Activated T-helper 1 cell treated with anti-CD3 and anti-CD28 coated beads, Interleukin-12 subunit alpha, Interleukin-12 subunit beta, Interleukin-2, Interleukin-4 antibody, amounts not matched to agents 30 ng/mL and 10 ng/mL and 1 ng/mL, durations not matched to agents 14 hours and 24 hours and 36 hours (primary cell): ENCODE measurements around the gene SLC1A7. TPM values are rescaled to one million over a fixed set of nuclear protein-coding genes. Genes with fewer than 3 reads are reported as not detected.

ENCODE experiments used
- DNase-seq: peaks from one replicate; pipeline ENCODE4 v3.0.0; 2021; ENCODE audit warnings: low spot score
- H3K27ac Mint-ChIP-seq: one replicate; pipeline ENCODE4 v1.8.0; 2021; ENCODE audit warnings: mild to moderate bottlenecking, mixed read lengths
- H3K27me3 Mint-ChIP-seq: one replicate; pipeline ENCODE4 v1.8.0; 2022; ENCODE audit warnings: mild to moderate bottlenecking, moderate library complexity, mixed read lengths; ENCODE audit not compliant: insufficient read depth
- H3K36me3 Mint-ChIP-seq: one replicate; pipeline ENCODE4 v1.8.0; 2021; ENCODE audit warnings: low read depth, mixed read lengths
- H3K4me1 Mint-ChIP-seq: one replicate; pipeline ENCODE4 v1.8.0; 2021; ENCODE audit warnings: low read depth, mixed read lengths
- H3K4me3 Mint-ChIP-seq: one replicate; pipeline ENCODE4 v1.8.0; 2021; ENCODE audit warnings: mild to moderate bottlenecking, moderate library complexity, mixed read lengths
- H3K9me3 Mint-ChIP-seq: one replicate; pipeline ENCODE4 v1.8.0; 2021; ENCODE audit warnings: mixed read lengths
- intact Hi-C: fragments of 100-400 bp; cut with micrococcal nuclease; formaldehyde crosslinking; loops from one replicate; pipeline ENCODE4 v1.15.1; 2024
- total RNA-seq: library from RNA; stranded (reverse); gene quantifications from 2 replicates; pipeline ENCODE4 v1.2.3, GENCODE V29; 2022

SLC1A7 gene
- total RNA-seq, 1 donor from 2014 or later = not detected

DNA sequence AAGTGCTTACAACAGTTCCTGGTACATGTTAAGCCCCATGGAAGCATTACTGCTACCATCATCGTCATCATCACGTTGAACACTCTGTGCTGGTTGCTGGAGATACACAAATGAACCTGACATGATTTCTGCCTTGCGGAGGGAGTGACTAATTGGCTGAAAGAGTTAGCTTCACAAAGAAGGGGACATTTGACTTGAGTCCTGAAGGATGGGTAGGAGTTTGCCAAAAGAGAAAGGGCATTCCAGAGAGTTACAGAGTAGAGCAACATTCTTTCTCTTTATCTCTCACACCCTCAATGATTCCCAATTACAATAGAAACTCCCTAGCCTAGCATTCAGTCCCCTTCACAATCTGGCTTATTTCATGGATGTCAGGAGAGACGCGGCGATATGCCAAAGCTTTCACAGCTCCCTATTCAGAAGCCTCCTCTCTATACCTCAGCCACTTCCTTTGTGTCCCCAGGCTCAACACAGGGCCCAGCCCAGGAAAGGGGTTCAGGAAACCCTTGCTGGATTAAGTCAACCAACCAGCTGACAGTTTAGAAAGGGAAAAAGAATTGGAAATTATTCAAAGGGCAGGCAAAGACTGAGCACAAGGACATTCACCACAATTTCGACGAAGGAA, 38.0 kb downstream of the SLC1A7 start:
- intact Hi-C loops = no loop called here
- H3K27me3 Mint-ChIP-seq = no peaks in the 10 kb centered on the region
- H3K36me3 Mint-ChIP-seq = no peaks in the 10 kb centered on the region
- H3K4me1 Mint-ChIP-seq = peaks cover 13% of the 10 kb centered on the region
- H3K9me3 Mint-ChIP-seq = no peaks in the 10 kb centered on the region
- no peak overlapping the region for H3K27ac Mint-ChIP-seq
- DNase-seq = no peak
- no peak overlapping the region for H3K4me3 Mint-ChIP-seq

DNA sequence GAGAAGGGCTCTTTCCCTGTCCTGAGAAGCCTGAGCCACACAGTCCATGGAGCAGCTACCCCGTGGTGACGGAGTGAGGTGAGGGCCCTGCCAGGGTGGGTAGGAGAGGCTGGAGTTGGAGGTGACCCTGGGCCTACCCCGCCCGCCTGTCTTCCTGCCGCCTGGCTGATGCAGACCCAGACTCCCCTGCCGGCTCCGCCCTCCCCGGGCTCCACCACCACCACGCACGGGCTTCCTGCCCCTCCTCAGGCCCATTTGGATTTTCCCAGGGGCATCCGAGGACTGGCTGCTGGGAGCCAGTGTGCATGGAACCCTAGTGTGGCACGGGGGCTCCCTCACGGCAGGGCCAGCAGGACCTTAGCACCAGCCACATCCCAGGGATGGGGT, 47.9 kb downstream of the SLC1A7 start:
- intact Hi-C loops = no loop called here
- Mint-ChIP-seq H3K27ac (no peak overlapping the region), H3K4me3 (no peak overlapping the region), H3K9me3 (no peaks in the 10 kb centered on the region), H3K36me3 (no peaks in the 10 kb centered on the region), H3K27me3 (peaks cover 2% of the 10 kb centered on the region), H3K4me1 (no peaks in the 10 kb centered on the region)
- DNase-seq = no peak

DNA sequence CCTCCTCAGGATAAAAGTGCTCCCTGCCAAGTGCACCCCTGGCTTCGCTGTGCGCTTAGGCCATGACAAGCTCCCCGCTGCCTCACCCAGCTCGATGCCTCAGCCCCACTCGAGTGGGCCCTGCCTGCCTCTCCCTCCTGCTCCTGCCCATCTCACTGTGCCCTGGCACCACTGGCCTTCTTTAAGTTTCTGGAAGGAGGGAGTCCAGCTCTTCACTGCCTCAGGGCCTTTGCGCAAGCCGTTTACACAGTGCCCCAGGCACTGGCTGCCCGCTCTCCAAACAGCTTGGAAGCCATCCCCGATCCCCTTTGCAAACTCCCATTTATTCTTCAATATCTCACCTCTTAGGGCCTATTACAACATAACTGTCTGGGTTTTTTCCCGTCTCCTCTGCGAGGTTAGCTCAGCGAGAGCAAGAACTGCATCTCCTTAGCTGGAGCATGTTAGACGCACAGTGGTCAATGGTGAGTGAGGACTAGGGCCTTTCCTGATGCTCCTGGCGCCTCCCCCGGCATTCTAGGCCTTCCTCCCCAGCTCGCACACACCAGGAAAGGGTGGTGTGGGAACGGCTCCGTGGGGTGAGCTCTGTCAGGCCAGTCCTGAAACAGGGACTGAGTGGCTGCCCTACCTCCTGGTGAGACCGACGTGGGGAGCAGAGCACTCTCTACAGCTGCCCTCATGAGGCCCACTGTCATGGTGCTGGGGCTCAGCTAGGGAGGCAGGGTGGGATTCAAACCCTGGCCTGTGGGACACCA, 48.5 kb downstream of the SLC1A7 start:
- intact Hi-C loops = no loop called here
- Mint-ChIP-seq H3K36me3 (no peaks in the 10 kb centered on the region), H3K9me3 (no peaks in the 10 kb centered on the region), H3K27ac (no peak overlapping the region), H3K27me3 (peaks cover 2% of the 10 kb centered on the region), H3K4me1 (no peaks in the 10 kb centered on the region), H3K4me3 (no peak overlapping the region)
- DNase-seq = no peak

DNA sequence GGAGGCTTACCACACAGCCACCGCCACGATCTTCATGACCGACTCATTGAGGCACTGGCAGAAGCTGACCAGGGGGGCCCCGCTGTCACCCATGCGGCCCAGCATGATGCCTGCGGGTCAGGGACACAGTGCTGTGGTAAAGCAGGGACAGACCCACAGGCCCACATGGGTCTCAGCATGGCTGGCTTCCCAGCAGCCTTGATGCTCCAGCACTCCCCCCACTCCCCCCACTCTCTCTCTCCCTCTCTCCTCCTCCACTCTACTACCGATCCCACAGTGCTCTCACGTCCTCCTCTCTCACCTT, 49.0 kb downstream of the SLC1A7 start:
- no peak overlapping the region for H3K4me3 Mint-ChIP-seq
- intact Hi-C loops = no loop called here
- H3K27me3 Mint-ChIP-seq = peaks cover 2% of the 10 kb centered on the region
- H3K4me1 Mint-ChIP-seq = no peaks in the 10 kb centered on the region
- H3K36me3 Mint-ChIP-seq = no peaks in the 10 kb centered on the region
- no peak for DNase-seq
- no peak overlapping the region for H3K27ac Mint-ChIP-seq
- no peaks in the 10 kb centered on the region for H3K9me3 Mint-ChIP-seq

DNA sequence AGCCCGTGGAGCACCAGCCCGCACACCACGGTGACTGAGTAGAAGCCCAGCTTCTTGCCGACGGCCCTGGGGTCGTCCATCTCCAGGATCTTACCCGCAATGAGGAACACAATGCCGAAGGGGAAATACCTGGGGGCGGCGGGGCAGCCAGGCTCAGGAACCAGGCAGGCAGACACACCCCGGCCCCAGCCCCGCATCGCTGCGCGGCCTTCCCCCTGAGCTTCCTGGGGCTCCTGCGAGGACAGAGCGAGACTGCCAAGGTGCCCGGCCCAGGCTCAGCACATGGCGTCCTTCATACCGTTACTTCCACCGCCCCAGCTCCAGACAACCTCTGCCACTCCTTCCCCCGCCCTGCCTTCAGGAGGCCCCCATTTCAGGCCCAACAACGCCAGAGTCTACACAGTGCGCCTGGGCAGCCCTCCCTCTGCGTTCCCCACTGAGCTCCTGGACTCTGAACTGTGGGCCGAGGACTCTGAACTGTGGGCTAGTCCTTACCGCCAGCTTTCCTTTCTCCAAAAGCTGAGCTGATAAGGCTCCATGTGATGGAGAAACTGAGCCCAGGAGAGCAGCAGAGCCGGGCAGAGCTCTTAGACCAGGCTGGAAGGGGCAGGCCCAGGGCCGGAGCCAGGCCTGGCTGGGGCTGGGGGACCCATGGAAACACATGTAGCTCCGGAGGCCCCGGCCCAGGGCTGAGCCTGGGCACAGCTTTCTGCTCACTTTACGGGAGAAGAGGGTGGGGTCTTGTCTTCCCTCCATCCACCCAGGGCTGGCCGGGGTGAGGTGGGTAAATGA, 49.6 kb downstream of the SLC1A7 start:
- intact Hi-C loops = no loop called here
- no peaks in the 10 kb centered on the region for H3K9me3 Mint-ChIP-seq

DNA sequence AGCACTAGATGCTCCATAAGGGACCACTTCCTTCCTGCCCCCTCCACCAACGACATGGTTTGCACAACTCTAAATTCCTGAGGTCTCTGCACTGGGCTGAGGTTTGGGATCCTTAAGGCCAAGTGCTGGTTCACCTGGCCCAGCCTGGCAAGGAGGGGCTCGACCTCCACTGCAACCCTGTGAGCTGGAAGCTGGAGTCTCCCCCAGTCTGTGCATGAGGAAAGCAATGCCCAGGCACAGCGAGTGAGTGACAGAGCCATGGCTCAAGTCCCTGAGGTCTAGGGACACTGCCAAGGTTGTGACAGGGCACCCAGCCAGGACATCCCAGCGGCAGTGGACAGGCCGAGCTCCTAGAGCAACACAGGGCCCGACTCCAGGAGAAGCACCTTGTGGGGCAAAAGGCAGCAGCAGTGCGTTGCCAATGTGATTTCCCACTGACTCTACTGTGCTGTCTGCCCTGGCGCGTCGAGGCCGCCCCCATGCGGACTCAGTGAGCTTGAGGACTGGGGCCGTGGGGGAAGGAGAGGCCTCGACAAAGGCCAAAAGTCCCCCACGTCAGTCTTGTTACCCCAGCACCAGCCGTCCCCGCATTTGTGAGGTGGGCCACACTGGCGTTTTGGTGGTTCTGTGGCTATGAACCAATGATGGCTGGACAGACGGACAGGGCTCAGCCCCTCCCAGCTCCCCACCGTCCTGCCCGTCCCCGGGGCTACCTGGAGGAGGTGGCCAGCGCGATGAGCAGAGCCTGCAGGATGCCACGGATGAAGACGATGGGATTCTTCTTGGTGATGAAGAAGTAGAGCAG, 50.4 kb downstream of the SLC1A7 start:
- H3K27ac Mint-ChIP-seq = no peak overlapping the region
- H3K36me3 Mint-ChIP-seq = no peaks in the 10 kb centered on the region
- intact Hi-C loops = no loop called here
- H3K4me1 Mint-ChIP-seq = no peaks in the 10 kb centered on the region
- DNase-seq = no peak
- no peak overlapping the region for H3K4me3 Mint-ChIP-seq
- H3K27me3 Mint-ChIP-seq = peaks cover 2% of the 10 kb centered on the region
- no peaks in the 10 kb centered on the region for H3K9me3 Mint-ChIP-seq

More for the DNA sequence above, 49.6 kb downstream of the SLC1A7 start:
- DNase-seq = no peak
- no peaks in the 10 kb centered on the region for H3K4me1 Mint-ChIP-seq
- no peak overlapping the region for H3K27ac Mint-ChIP-seq
- no peak overlapping the region for H3K4me3 Mint-ChIP-seq
- H3K36me3 Mint-ChIP-seq = no peaks in the 10 kb centered on the region
- peaks cover 2% of the 10 kb centered on the region for H3K27me3 Mint-ChIP-seq

DNA sequence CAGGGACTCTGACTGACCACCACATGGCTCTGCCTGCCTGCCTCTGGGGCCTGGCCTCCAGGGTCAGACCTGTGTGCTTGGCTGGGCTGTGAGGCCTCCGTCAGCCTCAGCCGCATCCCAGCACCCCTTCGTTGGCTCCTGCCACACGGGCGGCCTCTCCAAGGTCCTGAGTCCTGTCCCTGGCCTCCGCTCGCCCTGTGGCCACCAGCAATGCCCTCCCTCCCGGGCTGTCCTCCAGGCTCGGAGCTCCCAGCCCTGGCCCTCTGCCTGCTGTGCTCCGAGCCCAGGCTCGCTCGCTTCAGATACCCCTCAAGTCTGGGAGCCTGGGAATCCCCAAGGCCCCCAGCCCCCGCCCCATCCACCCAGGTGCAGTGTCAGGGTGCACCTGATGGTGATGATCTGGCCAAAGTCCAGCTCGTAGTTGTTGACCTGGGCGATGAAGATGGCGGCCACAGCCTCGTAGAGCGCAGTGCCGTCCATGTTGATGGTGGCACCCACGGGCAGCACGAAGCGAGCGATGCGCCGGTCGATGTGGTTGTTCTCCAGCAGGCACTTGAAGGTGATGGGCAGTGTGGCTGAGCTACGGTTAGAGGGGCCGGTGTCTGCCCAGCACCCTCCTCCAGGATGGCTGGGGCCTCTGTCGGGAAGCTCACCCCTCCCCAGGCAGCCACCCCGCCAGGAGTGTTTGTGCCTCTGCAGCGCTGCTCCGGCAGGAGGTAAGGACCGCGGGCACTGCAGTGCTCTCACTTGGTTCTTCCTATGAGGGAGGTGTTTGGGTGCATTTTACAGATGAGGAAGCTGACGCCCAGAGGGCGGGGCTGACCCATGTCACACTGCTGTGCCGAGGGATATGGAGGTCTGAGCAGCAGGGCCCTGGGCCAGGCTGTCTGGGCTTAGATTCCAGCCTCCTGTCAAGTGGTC, 52.0 kb downstream of the SLC1A7 start:
- no peak for DNase-seq
- H3K4me1 Mint-ChIP-seq = no peaks in the 10 kb centered on the region

DNA sequence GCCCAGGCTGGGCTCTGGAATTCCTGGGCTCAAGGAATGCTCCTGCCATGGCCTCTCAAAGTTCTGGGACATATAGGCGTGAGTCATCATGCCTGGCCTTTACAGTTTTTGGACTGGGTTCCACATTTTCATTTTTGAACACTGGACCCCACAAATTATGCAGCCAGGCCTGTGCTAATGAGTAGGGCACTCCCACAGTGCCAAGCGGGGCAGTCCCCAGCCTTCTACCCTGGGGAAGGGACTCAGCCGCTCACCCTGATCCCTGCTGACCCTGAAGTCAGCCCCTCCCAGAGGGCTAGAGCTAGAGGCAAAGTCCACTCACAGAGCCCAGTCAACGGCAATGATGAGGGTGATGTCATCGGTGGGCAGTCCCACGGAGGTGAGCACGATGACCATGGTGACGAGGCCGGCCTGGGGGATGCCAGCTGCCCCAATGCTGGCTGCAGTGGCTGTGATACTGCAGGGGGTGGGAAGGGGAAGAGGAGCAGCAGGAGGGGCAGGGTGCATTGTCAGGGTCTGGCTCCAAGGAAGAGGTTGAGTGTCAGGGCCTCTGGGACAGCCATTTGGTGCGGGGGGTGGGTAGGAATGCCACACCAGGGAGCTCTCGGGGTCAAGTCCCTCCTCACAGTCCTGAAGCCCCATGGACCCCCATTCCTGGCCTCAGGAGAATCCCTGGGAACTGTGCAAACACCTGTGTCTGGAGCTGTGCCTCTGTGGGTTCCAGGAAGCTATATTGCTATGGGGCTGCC, 52.8 kb downstream of the SLC1A7 start:
- H3K27me3 Mint-ChIP-seq = peaks cover 2% of the 10 kb centered on the region
- intact Hi-C loops = no loop called here
- no peaks in the 10 kb centered on the region for H3K4me1 Mint-ChIP-seq
- no peak overlapping the region for H3K27ac Mint-ChIP-seq
- no peak for DNase-seq
- no peaks in the 10 kb centered on the region for H3K36me3 Mint-ChIP-seq
- H3K9me3 Mint-ChIP-seq = no peaks in the 10 kb centered on the region
- H3K4me3 Mint-ChIP-seq = no peak overlapping the region

More for the DNA sequence above, 52.0 kb downstream of the SLC1A7 start:
- Mint-ChIP-seq H3K36me3 (no peaks in the 10 kb centered on the region), H3K27ac (no peak overlapping the region), H3K9me3 (no peaks in the 10 kb centered on the region), H3K27me3 (peaks cover 2% of the 10 kb centered on the region), H3K4me3 (no peak overlapping the region)
- intact Hi-C loops = no loop called here

DNA sequence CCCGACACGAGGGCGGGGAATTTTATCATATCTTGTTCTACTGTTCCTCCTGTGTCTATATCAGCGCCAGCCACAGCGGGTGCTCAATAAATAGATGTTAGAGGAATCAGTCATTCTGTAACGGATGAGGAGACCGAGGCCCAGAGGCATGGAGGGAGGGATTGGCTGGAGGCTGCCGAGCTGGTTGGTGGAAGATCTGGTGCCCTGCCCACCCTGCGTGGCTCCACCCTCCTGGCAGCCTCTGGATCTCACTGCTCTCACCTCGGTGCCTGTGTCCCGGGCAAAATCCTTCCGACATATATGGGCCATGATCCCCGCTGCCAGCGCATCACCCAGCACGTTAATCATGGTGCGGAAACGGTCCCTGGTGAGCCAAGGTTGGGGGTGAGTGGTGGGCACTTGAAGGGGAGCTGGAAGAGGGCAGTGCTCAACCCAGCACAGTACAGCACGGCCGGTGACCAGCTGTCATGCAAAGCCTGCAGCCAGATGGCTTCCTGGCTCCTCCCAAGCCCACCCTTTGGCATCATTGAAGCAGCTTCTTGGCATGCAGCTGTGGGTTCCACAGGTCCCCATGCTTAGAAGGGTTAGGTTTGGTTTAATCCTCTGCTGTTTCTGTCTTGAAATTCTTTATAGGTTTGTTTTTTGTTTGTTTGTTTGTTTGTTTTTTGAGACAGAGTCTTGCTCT, 53.7 kb downstream of the SLC1A7 start:
- Mint-ChIP-seq H3K9me3 (no peaks in the 10 kb centered on the region), H3K27ac (no peak overlapping the region), H3K4me3 (no peak overlapping the region), H3K4me1 (no peaks in the 10 kb centered on the region), H3K36me3 (no peaks in the 10 kb centered on the region), H3K27me3 (peaks cover under 1% of the 10 kb centered on the region)
- no peak for DNase-seq
- intact Hi-C loops = no loop called here

DNA sequence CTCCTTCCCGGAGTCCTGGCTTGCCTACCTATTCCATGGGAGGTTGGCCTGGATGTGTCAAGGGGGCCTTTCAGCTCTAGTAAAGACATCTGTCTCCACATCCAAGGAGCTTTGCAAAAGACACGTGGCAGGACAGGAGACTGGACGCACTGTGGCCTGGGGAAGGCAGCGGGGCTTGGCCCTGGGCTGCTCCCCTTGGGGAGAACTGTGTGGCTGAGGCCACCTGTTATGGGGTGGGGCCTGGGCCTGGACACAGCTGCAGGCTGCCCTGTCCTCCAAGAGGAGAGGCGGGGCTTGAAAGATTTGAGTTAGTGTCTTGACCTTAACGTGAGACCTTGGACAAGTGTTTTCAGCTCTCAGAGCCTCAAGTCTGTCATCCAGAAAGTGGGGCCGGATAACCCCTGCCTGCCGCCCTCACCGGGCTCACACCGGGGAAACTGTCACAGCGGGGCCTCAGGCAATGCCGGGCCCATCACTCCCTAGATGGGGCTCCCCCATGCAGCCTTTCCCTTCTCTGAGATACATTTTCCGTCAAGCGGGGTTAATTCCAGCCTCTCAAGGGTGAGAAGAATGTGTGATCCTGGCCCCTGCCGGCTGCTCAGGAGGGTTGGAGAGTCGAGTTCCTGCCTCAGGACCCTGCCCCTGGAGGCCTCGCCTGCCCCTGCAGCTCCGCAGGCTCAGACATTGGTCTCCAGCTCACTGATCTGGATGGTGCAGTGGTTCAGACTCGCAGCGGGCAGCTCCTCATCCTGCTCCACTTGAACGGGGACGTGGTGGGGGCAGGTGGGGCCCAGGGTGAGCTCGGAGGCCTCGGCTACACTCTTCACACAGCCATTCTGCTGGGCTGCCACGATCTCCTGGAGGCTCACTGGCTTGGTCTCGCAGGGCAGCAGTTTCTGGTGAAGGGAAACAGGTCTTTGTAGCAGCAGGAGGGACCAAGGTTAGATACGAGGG, 54.8 kb downstream of the SLC1A7 start:
- no peak overlapping the region for H3K4me3 Mint-ChIP-seq
- H3K4me1 Mint-ChIP-seq = no peaks in the 10 kb centered on the region
- H3K36me3 Mint-ChIP-seq = no peaks in the 10 kb centered on the region
- H3K27me3 Mint-ChIP-seq = no peaks in the 10 kb centered on the region
- H3K9me3 Mint-ChIP-seq = no peaks in the 10 kb centered on the region
- intact Hi-C loops = no loop called here
- no peak overlapping the region for H3K27ac Mint-ChIP-seq
- DNase-seq = no peak
